ENCODE measurements around the gene CAPN15. TPM values are rescaled to one million over a fixed set of nuclear protein-coding genes. Genes with fewer than 3 reads are reported as not detected.
"Not testable (repeated sequence)": the region's sequence is repeated elsewhere in the genome, so short reads cannot be mapped to it uniquely, and the experiment has no call there.

CAPN15 gene
- total RNA-seq (2014; rRNA removed): 66.5 and 71.1 TPM in 2 replicates
- polyA plus RNA-seq (2012): 19.5 TPM

- peak; percentile 90 for DNase-seq (ENCODE audit: low read depth)
Observed at GRCh38 chr16:527015-527903, at the start of gene CAPN15. TSS of gene CAPN15 (plus strand) at chr16:527712. CDS start at chr16:546839, 19,127 bp downstream.

GRCh38 chr16:478287-478686, 49.2 kb upstream of the CAPN15 start:
- DNase-seq (ENCODE audit: low read depth): not testable (repeated sequence)

GRCh38 chr16:482468-483185, 44.9 kb upstream of the CAPN15 start:
- DNase-seq (ENCODE audit: low read depth): no peak

GRCh38 chr16:483341-484075, 44.0 kb upstream of the CAPN15 start:
- peak; percentile 21 for DNase-seq (ENCODE audit: low read depth)

- DNase-seq (ENCODE audit: low read depth): no peak
Observed at GRCh38 chr16:489606-490005, 37.9 kb upstream of the CAPN15 start.

GRCh38 chr16:490768-491167, 36.7 kb upstream of the CAPN15 start:
- DNase-seq (ENCODE audit: low read depth): no peak

- DNase-seq (ENCODE audit: low read depth): no peak
Observed at GRCh38 chr16:491220-491919, 36.1 kb upstream of the CAPN15 start.

- no peak for DNase-seq (ENCODE audit: low read depth)
Observed at GRCh38 chr16:492211-492875, 35.2 kb upstream of the CAPN15 start.

GRCh38 chr16:494676-495075, 32.8 kb upstream of the CAPN15 start:
- DNase-seq (ENCODE audit: low read depth): not testable (repeated sequence)

GRCh38 chr16:495127-495748, 32.3 kb upstream of the CAPN15 start:
- DNase-seq (ENCODE audit: low read depth): peak; percentile 30

GRCh38 chr16:496097-496886, 31.2 kb upstream of the CAPN15 start:
- no peak for DNase-seq (ENCODE audit: low read depth)

GRCh38 chr16:497258-497657, 30.3 kb upstream of the CAPN15 start:
- no peak for DNase-seq (ENCODE audit: low read depth)

- DNase-seq (ENCODE audit: low read depth): no peak
Observed at GRCh38 chr16:499924-500323, 27.6 kb upstream of the CAPN15 start.

- DNase-seq (ENCODE audit: low read depth): no peak
Observed at GRCh38 chr16:500709-501108, 26.8 kb upstream of the CAPN15 start.

GRCh38 chr16:502179-502943, 25.2 kb upstream of the CAPN15 start:
- DNase-seq (ENCODE audit: low read depth): no peak

GRCh38 chr16:503150-504071, 24.1 kb upstream of the CAPN15 start:
- no peak for DNase-seq (ENCODE audit: low read depth)

- no peak for DNase-seq (ENCODE audit: low read depth)
Observed at GRCh38 chr16:505479-506245, 21.9 kb upstream of the CAPN15 start.
